H1 (cell line): ENCODE measurements around the gene PSMD5. TPM values are rescaled to one million over a fixed set of nuclear protein-coding genes. Genes with fewer than 3 reads are reported as not detected.

Source experiments
- CTCF ChIA-PET: fragments of 300-600 bp; sonication (Branson Sonifier 250); formaldehyde crosslinking; loops from one replicate; lab custom pipeline; 2021; ENCODE audit not compliant: partially characterized antibody; lab: Charles Lee
- POLR2A ChIA-PET: fragments of 300-600 bp; sonication (Branson Sonifier 250); formaldehyde crosslinking; loops from one replicate; lab custom pipeline; 2021; ENCODE audit warnings: inconsistent platforms; ENCODE audit not compliant: partially characterized antibody; lab: Charles Lee
- DNase-seq, 2 experiments: peaks; one replicate each; pipeline versions ENCODE4 v3.0.0 to v3.0.0-alpha.2; 2010 to 2022; ENCODE audit warnings: low spot score in 2 of 2, low read depth in 1 of 2, mixed read lengths in 1 of 2
- FAIRE-seq: peaks from 2 replicates; lab custom pipeline; 2011; peaks lifted over from hg19 to GRCh38; lab: Jason Lieb, UNC
- H2AFZ ChIP-seq: 2 replicates; pipeline ENCODE4 v1.8.1; 2012; ENCODE audit warnings: low read length, inconsistent platforms
- H2AK5ac ChIP-seq: 2 replicates; pipeline ENCODE4 v1.6.1; 2013; ENCODE audit warnings: low read depth, low read length
- H2BK120ac ChIP-seq: replicated peaks from 2 replicates; pipeline ENCODE3; 2013; ENCODE audit warnings: low read depth, low read length, inconsistent platforms
- H2BK12ac ChIP-seq: 2 replicates; pipeline ENCODE4 v1.6.1; 2013; ENCODE audit warnings: low read depth, low read length
- H2BK15ac ChIP-seq: 2 replicates; pipeline ENCODE4 v1.6.1; 2013; ENCODE audit warnings: low read length
- H2BK20ac ChIP-seq: 2 replicates; pipeline ENCODE4 v1.6.1; 2013; ENCODE audit warnings: low read length
- H2BK5ac ChIP-seq: 2 replicates; pipeline ENCODE4 v1.6.1; 2013; ENCODE audit warnings: low read depth, low read length
- H3K14ac ChIP-seq: 2 replicates; pipeline ENCODE4 v1.6.1; 2013; ENCODE audit warnings: inconsistent platforms; ENCODE audit not compliant: insufficient read length
- H3K18ac ChIP-seq: 2 replicates; pipeline ENCODE4 v1.6.1; 2013; ENCODE audit warnings: low read length; ENCODE audit errors: extremely low read depth
- H3K23ac ChIP-seq: 2 replicates; pipeline ENCODE4 v1.6.1; 2013; ENCODE audit warnings: inconsistent platforms; ENCODE audit not compliant: insufficient read length
- H3K23me2 ChIP-seq: 2 replicates; pipeline ENCODE4 v1.6.1; 2013; ENCODE audit warnings: low read depth, low read length
- H3K27ac ChIP-seq: 2 replicates; pipeline ENCODE4 v1.6.1; 2011; ENCODE audit warnings: low read depth, low read length, inconsistent platforms
- H3K27me3 ChIP-seq, 4 experiments: replicated peaks in 1 of 4; 1 replicate in 1 of 4; 2 replicates in 3 of 4; pipeline versions ENCODE4 v1.6.1 to v1.8.1; 2011 to 2013; ENCODE audit warnings: low read length in 3 of 4, mild to moderate bottlenecking in 3 of 4, inconsistent platforms in 2 of 4, mixed read lengths in 2 of 4, moderate library complexity in 1 of 4; ENCODE audit not compliant: control insufficient read depth in 3 of 4, insufficient read depth in 3 of 4; ENCODE audit errors: extremely low read depth in 1 of 4
- H3K36me3 ChIP-seq, 4 experiments: 2 replicates each; pipeline versions ENCODE4 v1.6.1 to v1.8.1; 2011 to 2013; ENCODE audit warnings: mild to moderate bottlenecking in 4 of 4, low read length in 3 of 4, moderate library complexity in 2 of 4, control low read depth in 1 of 4, inconsistent platforms in 1 of 4; ENCODE audit not compliant: insufficient read depth in 4 of 4, control insufficient read depth in 2 of 4
- H3K4ac ChIP-seq: replicated peaks from 2 replicates; pipeline ENCODE3; 2013; ENCODE audit warnings: low read length, low read depth, mixed read lengths, inconsistent platforms; ENCODE audit not compliant: insufficient read length
- H3K4me1 ChIP-seq, 4 experiments: replicated peaks in 1 of 4; 1 replicate in 1 of 4; 2 replicates in 3 of 4; pipeline versions ENCODE4 v1.6.1 to v1.8.1; 2011 to 2013; ENCODE audit warnings: low read length in 3 of 4, inconsistent platforms in 2 of 4, mixed read lengths in 1 of 4; ENCODE audit not compliant: insufficient read depth in 4 of 4, control insufficient read depth in 3 of 4
- H3K4me2 ChIP-seq, 2 experiments: 2 replicates each; pipeline versions ENCODE4 v1.6.1 to v1.8.1; 2011 to 2013; ENCODE audit warnings: low read depth in 2 of 2, low read length in 2 of 2, control low read depth in 1 of 2, inconsistent platforms in 1 of 2, mild to moderate bottlenecking in 1 of 2; ENCODE audit not compliant: insufficient read depth in 1 of 2
- H3K4me3 ChIP-seq, 4 experiments: fragments of 200-600, 300-600 bp in 1 of 4; sonication (generic), shearing (Covaris generic), sonication (Bioruptor Twin) in 1 of 4; 2 replicates each; pipeline versions ENCODE4 v1.5.1 to v1.8.1; 2011 to 2016; ENCODE audit warnings: low read length in 4 of 4, low read depth in 3 of 4, control low read depth in 2 of 4, inconsistent platforms in 2 of 4, mild to moderate bottlenecking in 2 of 4, mixed read lengths in 1 of 4, moderate library complexity in 1 of 4; ENCODE audit not compliant: insufficient read depth in 2 of 4; ENCODE audit errors: extremely low read depth in 1 of 4
- H3K56ac ChIP-seq: replicated peaks from 2 replicates; pipeline ENCODE3; 2013; ENCODE audit warnings: low read depth, mild to moderate bottlenecking, mixed read lengths, low read length, inconsistent platforms; ENCODE audit not compliant: insufficient read length
- H3K79me1 ChIP-seq: 2 replicates; pipeline ENCODE4 v1.6.1; 2013; ENCODE audit warnings: low read depth, low read length, control low read depth
- H3K79me2 ChIP-seq, 2 experiments: 2 replicates each; pipeline versions ENCODE4 v1.6.1 to v1.8.1; 2012 to 2013; ENCODE audit warnings: low read length in 2 of 2, mild to moderate bottlenecking in 2 of 2, inconsistent platforms in 1 of 2; ENCODE audit not compliant: insufficient read depth in 2 of 2, control insufficient read depth in 1 of 2
- H3K9ac ChIP-seq, 4 experiments: replicated peaks in 1 of 4; 1 replicate in 1 of 4; 2 replicates in 3 of 4; pipeline versions ENCODE4 v1.6.1 to v1.8.1; 2011 to 2013; ENCODE audit warnings: low read depth in 3 of 4, low read length in 3 of 4, control low read depth in 2 of 4, mild to moderate bottlenecking in 2 of 4, moderate library complexity in 2 of 4, inconsistent platforms in 1 of 4; ENCODE audit errors: extremely low read depth in 1 of 4
- H3K9me3 ChIP-seq, 2 experiments: 2 replicates each; pipeline versions ENCODE4 v1.6.1 to v1.8.1; 2012 to 2013; ENCODE audit warnings: mild to moderate bottlenecking in 2 of 2, moderate library complexity in 2 of 2, control low read depth in 1 of 2, inconsistent platforms in 1 of 2, low read depth in 1 of 2, low read length in 1 of 2, mixed read lengths in 1 of 2; ENCODE audit not compliant: insufficient read depth in 2 of 2
- H4K20me1 ChIP-seq, 2 experiments: replicated peaks in 1 of 2; 2 replicates each; pipeline versions ENCODE3 to v1.8.1; 2011 to 2013; ENCODE audit warnings: inconsistent platforms in 2 of 2, low read length in 2 of 2, mild to moderate bottlenecking in 1 of 2; ENCODE audit not compliant: insufficient read depth in 2 of 2, control insufficient read depth in 1 of 2
- H4K5ac ChIP-seq: 2 replicates; pipeline ENCODE4 v1.6.1; 2013; ENCODE audit warnings: low read length, low read depth, mixed read lengths, inconsistent platforms; ENCODE audit not compliant: insufficient read length
- H4K8ac ChIP-seq: 2 replicates; pipeline ENCODE4 v1.8.0; 2013; ENCODE audit warnings: mild to moderate bottlenecking, moderate library complexity, low read length, inconsistent platforms; ENCODE audit not compliant: insufficient read depth; ENCODE audit errors: extremely low read depth
- H4K91ac ChIP-seq: replicated peaks from 2 replicates; pipeline ENCODE3; 2013; ENCODE audit warnings: low read length, mixed read lengths, inconsistent platforms; ENCODE audit not compliant: insufficient read length
- ATF2 ChIP-seq: IDR thresholded peaks from 2 replicates; pipeline ENCODE4 v1.6.1; 2012; ENCODE audit warnings: low read length, inconsistent platforms
- CTCF ChIP-seq, 3 experiments: IDR thresholded peaks; 1 replicate in 2 of 3; 2 replicates in 1 of 3; pipeline versions ENCODE4 v1.5.1 to v1.6.1; 2011; ENCODE audit warnings: low read length in 3 of 3, mild to moderate bottlenecking in 3 of 3, inconsistent platforms in 2 of 3, low read depth in 1 of 3, moderate library complexity in 1 of 3; ENCODE audit not compliant: insufficient read depth in 1 of 3; ENCODE audit errors: control extremely low read depth in 1 of 3
- KDM4A ChIP-seq: IDR thresholded peaks from one replicate; pipeline ENCODE4 v1.7.1; 2012; ENCODE audit warnings: low read depth, mild to moderate bottlenecking, moderate library complexity, low read length, inconsistent platforms; ENCODE audit not compliant: severe bottlenecking
- NRF1 ChIP-seq: IDR thresholded peaks from 2 replicates; pipeline ENCODE4 v1.6.1; 2011; ENCODE audit warnings: mild to moderate bottlenecking, low read depth, low read length, improper control_type of control experiment
- RBBP5 ChIP-seq: IDR thresholded peaks from 2 replicates; pipeline ENCODE4 v1.7.1; 2012; ENCODE audit warnings: low read depth, mild to moderate bottlenecking, inconsistent platforms, low read length, moderate library complexity, borderline replicate concordance
- SP1 ChIP-seq: IDR thresholded peaks from 2 replicates; pipeline ENCODE4 v1.6.1; 2011; ENCODE audit warnings: low read depth, low read length
- TAF1 ChIP-seq: IDR thresholded peaks from 2 replicates; pipeline ENCODE4 v1.6.1; 2011; ENCODE audit warnings: mild to moderate bottlenecking, low read depth, low read length
- USF2 ChIP-seq: IDR thresholded peaks from 2 replicates; pipeline ENCODE4 v1.6.1; 2011; ENCODE audit warnings: low read length, improper control_type of control experiment
- WGBS, 2 experiments: shearing (Covaris generic) in 1 of 2; methylation state at CpG; one replicate each; pipeline versions ENCODE4 v1.1.6 to v1.1.7; 2013 to 2015; ENCODE audit warnings: low lambda C conversion rate in 2 of 2, mixed read lengths in 2 of 2, inconsistent platforms in 1 of 2, low coverage in 1 of 2, missing lambda C conversion rate in 1 of 2; ENCODE audit not compliant: insufficient replicate concordance in 2 of 2, insufficient coverage in 1 of 2, insufficient read length in 1 of 2; ENCODE audit errors: extremely low coverage in 1 of 2, missing lambda C conversion rate in 1 of 2; 5-methylcytosine and 5-hydroxymethylcytosine counted together
- polyA plus RNA-seq, 7 experiments: library from polyadenylated mRNA; depleted of rRNA in 3 of 7; stranded (reverse) in 5 of 7; unstranded in 2 of 7; fragments of >200 nt in 5 of 7; fragments of 200-250 nt in 2 of 7; gene quantifications; 1 replicate in 5 of 7; 2 replicates in 1 of 7; 4 replicates in 1 of 7; pipeline versions ENCODE4 v1.2.1 to v1.2.3, GENCODE V29; 2011 to 2013; ENCODE audit warnings: missing spikeins in 2 of 7, mixed read lengths in 2 of 7
- total RNA-seq: library from RNA; stranded (reverse); fragmentation: NEBNext Ultra II Directional; extraction: Animal tissue kit (Norgen Biotek cat#: 25700); gene quantifications from 2 replicates; pipeline ENCODE4 v1.2.1, GENCODE V29; 2021

Gene PSMD5
- total and polyA plus RNA-seq, 2 of the 8 experiments (the other 6 are each of a cell fraction or from before 2014, with no cell fraction given), result 19.2 to 30.5 TPM

GRCh38 chr9:120879446-120879845 lies 36.7 kb upstream of the PSMD5 start:
- Histone ChIP-seq H2BK12ac (no peak overlapping the region), H3K18ac (no peak overlapping the region), H3K56ac (no peak overlapping the region), H4K20me1 (no peaks in the 10 kb centered on the region), H3K23ac (no peak overlapping the region), H3K4me1 (peaks cover 8 to 26% (median 20%) of the 10 kb centered on the region in 4 experiments), H2BK20ac (no peak overlapping the region), H3K27me3 (peaks cover 0 to 4% (median 1%) of the 10 kb centered on the region in 4 experiments; a peak in 3 of 7 replicates), H3K4ac (no peak overlapping the region), H2BK5ac (no peak overlapping the region), H3K27ac (no peak overlapping the region), H4K5ac (no peak overlapping the region), H3K4me2 (no peak overlapping the region), H2AK5ac (no peak overlapping the region), H4K91ac (no peak overlapping the region), H3K79me2 (no peaks in the 10 kb centered on the region), H2BK120ac (no peak overlapping the region), H3K9me3 (no peaks in the 10 kb centered on the region), H4K8ac (no peak overlapping the region), H3K23me2 (peaks cover 8% of the 10 kb centered on the region), H2AFZ (no peak overlapping the region), H3K4me3 (no peak overlapping the region), H3K36me3 (no peaks in the 10 kb centered on the region), H3K14ac (no peak overlapping the region), H2BK15ac (0 out of 2 replicates have a peak overlapping the region, but pooled peaks have one; percentile 72), H3K79me1 (no peaks in the 10 kb centered on the region), H3K9ac (no peak overlapping the region)
- ChIA-PET POLR2A (interaction anchor here (1.1 kb wide), 1 partner anchor 12 kb away, joined by 6 read pairs; no protein-coding TSS in a partner anchor), CTCF (interaction anchor here (1.2 to 2.5 kb wide), 5 partner anchors 11 to 102 kb away, joined by 3 to 12 read pairs (median 8); no protein-coding TSS in a partner anchor)
- 89% methylated on average over 6 of the region's 6 CpGs; no CpG with 5 or more reads in 1 of the 2 experiments for WGBS, 2 experiments
- FAIRE-seq, result no peak
- DNase-seq, result no peak
- TF ChIP-seq ATF2, result no peak
- no peak for TF ChIP-seq TAF1
- TF ChIP-seq RBBP5, result no peak
- TF ChIP-seq USF2, result no peak
- TF ChIP-seq KDM4A, result no peak
- no peak for TF ChIP-seq NRF1
- no peak for TF ChIP-seq SP1
- no peak for TF ChIP-seq CTCF (IDR thresholded peaks at IDR 0.05; ENCODE audit: control extremely low read depth in 1 of 3, insufficient read depth in 1 of 3, low read depth in 1 of 3, low read length in 3 of 3)
